ENCODE data around the gene LMF1. TPM values are rescaled to one million over a fixed set of nuclear protein-coding genes. Genes with fewer than 3 reads are reported as not detected.

LMF1 gene
- polyA plus RNA-seq, 1 donor from 2014 or later, result 16.2 TPM

- H3K27ac ChIP-seq (ENCODE audit: low read length), result no peak overlapping the region
- H3K4me2 ChIP-seq (ENCODE audit: low read length), result no peak overlapping the region
- no peaks in the 10 kb centered on the region for H3F3A ChIP-seq (ENCODE audit: insufficient read depth, low read length, poor library complexity, severe bottlenecking)
- H2AFZ ChIP-seq (ENCODE audit: low read depth, low read length), result no peak overlapping the region
- H4K20me1 ChIP-seq (ENCODE audit: insufficient read depth), result no peaks in the 10 kb centered on the region
- TF ChIP-seq SMC3 (conservative IDR thresholded peaks at IDR 0.05; ENCODE audit: poor library complexity) (no peak), RAD21 (conservative IDR thresholded peaks at IDR 0.05) (no peak), MXI1 (conservative IDR thresholded peaks at IDR 0.05; ENCODE audit: poor library complexity, severe bottlenecking) (no peak), TAF1 (IDR thresholded peaks at IDR 0.05; ENCODE audit: low read depth) (no peak), CTCF (IDR thresholded peaks at IDR 0.05; ENCODE audit: poor library complexity, severe bottlenecking) (no peak), EZH2 (IDR thresholded peaks at IDR 0.05; ENCODE audit: borderline replicate concordance, insufficient read depth, low read length, poor library complexity, severe bottlenecking) (no peak), REST (IDR thresholded peaks at IDR 0.05; ENCODE audit: borderline replicate concordance) (no peak), POLR2AphosphoS5 (IDR thresholded peaks at IDR 0.05) (no peak), EP300 (conservative IDR thresholded peaks at IDR 0.05; ENCODE audit: poor library complexity, severe bottlenecking) (no peak)
- no peaks in the 10 kb centered on the region for H3K9me2 ChIP-seq (ENCODE audit: insufficient read depth, low read length)
- H3K9ac ChIP-seq (ENCODE audit: low read length), result no peak overlapping the region
- no peaks in the 10 kb centered on the region for H3K79me2 ChIP-seq (replicated peaks; ENCODE audit: insufficient read depth, low read length)
- H3K27me3 ChIP-seq (ENCODE audit: insufficient read depth, low read depth, low read length), result no peaks in the 10 kb centered on the region
- no peaks in the 10 kb centered on the region for H3K36me3 ChIP-seq (ENCODE audit: insufficient read depth, low read length)
- H3K4me3 ChIP-seq (ENCODE audit: low read length), result no peak overlapping the region
- peaks cover 1% of the 10 kb centered on the region for H3K9me3 ChIP-seq (ENCODE audit: low read length)
Measured at GRCh38 chr16:1000608-1001007, 29.8 kb upstream of the LMF1 start.

GRCh38 chr16:999677-1000076 is 28.9 kb upstream of the LMF1 start:
- TF ChIP-seq REST (IDR thresholded peaks at IDR 0.05; ENCODE audit: borderline replicate concordance) (no peak), MXI1 (conservative IDR thresholded peaks at IDR 0.05; ENCODE audit: poor library complexity, severe bottlenecking) (no peak), EP300 (conservative IDR thresholded peaks at IDR 0.05; ENCODE audit: poor library complexity, severe bottlenecking) (no peak), POLR2AphosphoS5 (IDR thresholded peaks at IDR 0.05) (no peak), TAF1 (IDR thresholded peaks at IDR 0.05; ENCODE audit: low read depth) (no peak), RAD21 (conservative IDR thresholded peaks at IDR 0.05) (no peak), SMC3 (conservative IDR thresholded peaks at IDR 0.05; ENCODE audit: poor library complexity) (no peak), EZH2 (IDR thresholded peaks at IDR 0.05; ENCODE audit: borderline replicate concordance, insufficient read depth, low read length, poor library complexity, severe bottlenecking) (no peak)
- no peak overlapping the region for H3K4me2 ChIP-seq (ENCODE audit: low read length)
- no peaks in the 10 kb centered on the region for H3K27me3 ChIP-seq (ENCODE audit: insufficient read depth, low read depth, low read length)
- H3K9ac ChIP-seq (ENCODE audit: low read length), result no peak overlapping the region
- peaks cover 11% of the 10 kb centered on the region for H3K9me3 ChIP-seq (ENCODE audit: low read length)
- no peaks in the 10 kb centered on the region for H3K9me2 ChIP-seq (ENCODE audit: insufficient read depth, low read length)
- no peak overlapping the region for H3K4me3 ChIP-seq (ENCODE audit: low read length)
- no peaks in the 10 kb centered on the region for H3F3A ChIP-seq (ENCODE audit: insufficient read depth, low read length, poor library complexity, severe bottlenecking)
- no peak overlapping the region for H2AFZ ChIP-seq (ENCODE audit: low read depth, low read length)
- H3K27ac ChIP-seq (ENCODE audit: low read length), result no peak overlapping the region
- H3K36me3 ChIP-seq (ENCODE audit: insufficient read depth, low read length), result no peaks in the 10 kb centered on the region
- no peaks in the 10 kb centered on the region for H4K20me1 ChIP-seq (ENCODE audit: insufficient read depth)
- H3K79me2 ChIP-seq (replicated peaks; ENCODE audit: insufficient read depth, low read length), result no peaks in the 10 kb centered on the region

All from neural cell (in vitro differentiated cells).